ENCODE measurements around the gene BMPR1A.

Gene BMPR1A

GRCh38 chr10:86799188-86799845 lies 42.9 kb downstream of the BMPR1A start:
- TF ChIP-seq, protein P1, sequence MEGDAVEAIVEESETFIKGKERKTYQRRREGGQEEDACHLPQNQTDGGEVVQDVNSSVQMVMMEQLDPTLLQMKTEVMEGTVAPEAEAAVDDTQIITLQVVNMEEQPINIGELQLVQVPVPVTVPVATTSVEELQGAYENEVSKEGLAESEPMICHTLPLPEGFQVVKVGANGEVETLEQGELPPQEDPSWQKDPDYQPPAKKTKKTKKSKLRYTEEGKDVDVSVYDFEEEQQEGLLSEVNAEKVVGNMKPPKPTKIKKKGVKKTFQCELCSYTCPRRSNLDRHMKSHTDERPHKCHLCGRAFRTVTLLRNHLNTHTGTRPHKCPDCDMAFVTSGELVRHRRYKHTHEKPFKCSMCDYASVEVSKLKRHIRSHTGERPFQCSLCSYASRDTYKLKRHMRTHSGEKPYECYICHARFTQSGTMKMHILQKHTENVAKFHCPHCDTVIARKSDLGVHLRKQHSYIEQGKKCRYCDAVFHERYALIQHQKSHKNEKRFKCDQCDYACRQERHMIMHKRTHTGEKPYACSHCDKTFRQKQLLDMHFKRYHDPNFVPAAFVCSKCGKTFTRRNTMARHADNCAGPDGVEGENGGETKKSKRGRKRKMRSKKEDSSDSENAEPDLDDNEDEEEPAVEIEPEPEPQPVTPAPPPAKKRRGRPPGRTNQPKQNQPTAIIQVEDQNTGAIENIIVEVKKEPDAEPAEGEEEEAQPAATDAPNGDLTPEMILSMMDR (IDR thresholded peaks at IDR 0.05), result no peak

DNA sequence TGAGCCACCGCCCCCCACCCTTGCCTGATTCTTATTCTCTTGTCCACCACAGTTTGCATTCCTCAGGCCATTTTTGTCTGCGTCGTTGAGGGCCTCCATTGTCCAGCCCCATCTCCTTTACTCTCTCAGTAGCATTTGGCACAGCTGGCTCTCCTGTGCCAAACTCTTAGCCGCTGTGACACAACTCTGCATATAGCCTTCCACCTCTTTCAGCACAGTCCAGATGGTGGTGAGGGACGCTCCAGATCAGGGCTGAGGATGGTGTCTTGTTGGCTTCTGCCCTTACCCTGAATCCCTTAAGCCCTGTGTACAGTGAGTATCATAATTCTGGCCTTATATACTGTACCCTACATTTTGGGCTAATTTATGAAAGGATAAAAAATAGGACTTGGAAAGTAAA lies 45.6 kb downstream of the BMPR1A start:
- TF ChIP-seq, protein P1 (IDR thresholded peaks at IDR 0.05), result no peak

GRCh38 chr10:86802473-86803108 lies 46.2 kb downstream of the BMPR1A start:
- TF ChIP-seq, protein P1 (IDR thresholded peaks at IDR 0.05), result no peak

- TF ChIP-seq, protein P1 (IDR thresholded peaks at IDR 0.05), result no peak
These were observed 46.7 kb downstream of the BMPR1A start for GRCh38 chr10:86803156-86803555.

DNA sequence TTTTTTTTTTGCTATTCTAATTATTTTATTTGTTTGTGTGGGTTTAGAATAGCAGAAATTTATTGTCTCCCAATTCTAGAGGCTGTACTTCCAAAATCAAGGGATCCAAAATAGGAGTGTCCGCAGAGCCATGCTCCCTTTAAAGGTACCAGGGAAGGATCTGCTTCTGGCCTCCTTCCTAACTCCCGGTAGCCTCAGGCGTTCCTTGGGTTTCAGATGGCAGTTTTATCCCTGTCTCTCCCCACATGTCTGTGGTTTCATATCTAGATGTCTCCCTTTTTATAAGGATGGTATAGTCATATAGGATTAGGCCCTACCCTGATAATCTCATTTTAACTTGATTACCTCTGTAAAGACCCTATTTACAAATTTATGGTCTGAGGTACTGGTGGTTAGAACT lies 48.4 kb downstream of the BMPR1A start:
- TF ChIP-seq, protein P1 (IDR thresholded peaks at IDR 0.05), result no peak

DNA sequence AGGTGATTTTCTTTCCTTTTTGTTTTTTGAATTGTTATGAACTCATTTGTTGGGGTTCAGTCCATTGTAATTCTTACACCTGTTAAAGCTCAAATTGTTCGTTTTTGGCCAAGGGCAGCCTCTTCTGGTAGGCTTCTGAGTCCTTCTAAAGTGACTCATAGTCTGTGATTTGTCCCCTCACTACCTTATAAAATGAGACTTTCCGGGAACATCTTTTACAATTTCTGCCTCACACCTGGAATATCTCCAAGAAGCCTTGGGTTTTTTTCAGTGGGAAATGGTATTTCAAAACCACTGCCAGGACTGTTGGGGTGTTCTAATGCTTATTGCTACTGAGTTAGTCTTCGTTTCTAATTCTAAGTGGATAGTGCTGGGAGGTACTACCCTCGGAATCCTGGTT lies 56.7 kb downstream of the BMPR1A start:
- TF ChIP-seq, protein P1 (IDR thresholded peaks at IDR 0.05), result no peak

DNA sequence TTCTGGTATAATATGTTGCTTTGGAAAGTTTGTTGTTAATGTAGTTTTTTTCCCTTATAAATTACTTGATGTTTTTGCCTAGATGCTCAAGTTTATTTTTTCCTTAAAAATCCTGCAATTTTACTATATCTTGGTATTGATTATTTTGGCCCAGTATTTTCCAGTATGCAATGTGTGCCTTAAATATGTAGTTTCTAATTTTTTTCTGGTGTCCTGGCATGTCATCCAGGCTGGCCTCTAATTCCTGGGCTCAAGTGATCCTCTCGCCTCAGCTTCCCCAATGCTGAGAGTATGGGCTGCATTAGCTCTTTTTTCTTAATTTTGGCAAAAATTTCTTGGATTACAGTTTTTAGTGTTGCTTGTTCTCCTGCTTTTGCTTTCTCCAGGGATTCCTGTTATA lies 57.6 kb downstream of the BMPR1A start:
- TF ChIP-seq, protein P1 (IDR thresholded peaks at IDR 0.05), result no peak
